ENCODE data around the gene FBXO21. TPM values are rescaled to one million over a fixed set of nuclear protein-coding genes. Genes with fewer than 3 reads are reported as not detected.

FBXO21 gene
- total RNA-seq, 1 donor from 2014 or later: 52.3 TPM

Other genes starting within 250 kb of the FBXO21 start
- 92.1 TPM for gene TESC, start 91.1 kb downstream of the FBXO21 start, total RNA-seq
- gene NOS1, start 171.2 kb upstream of the FBXO21 start, total RNA-seq: 0.22 TPM

All from left ventricle myocardium inferior (tissue), 1 donor.